Astrocyte (in vitro differentiated cells and primary cell): Measurements from ENCODE around the gene CASKIN1. TPM values are rescaled to one million over a fixed set of nuclear protein-coding genes. Genes with fewer than 3 reads are reported as not detected.

Source experiments
- DNase-seq: peaks from one replicate; pipeline ENCODE4 v3.0.0-alpha.2; 2010; ENCODE audit warnings: low read depth
- FAIRE-seq: peaks from 2 replicates; lab custom pipeline; 2011; peaks lifted over from hg19 to GRCh38; lab: Jason Lieb, UNC
- H2AFZ ChIP-seq: 2 replicates; pipeline ENCODE4 v1.6.0; 2012; ENCODE audit warnings: low read depth, low read length, inconsistent platforms
- H3K27ac ChIP-seq: 2 replicates; pipeline ENCODE4 v1.5.1; 2011; ENCODE audit warnings: low read depth, low read length, inconsistent platforms
- H3K27me3 ChIP-seq: 2 replicates; pipeline ENCODE4 v1.6.0; 2011; ENCODE audit warnings: low read length, inconsistent platforms; ENCODE audit not compliant: insufficient read depth
- H3K36me3 ChIP-seq: 2 replicates; pipeline ENCODE4 v1.5.1; 2011; ENCODE audit warnings: low read length, inconsistent platforms; ENCODE audit not compliant: insufficient read depth
- H3K4me1 ChIP-seq: 2 replicates; pipeline ENCODE4 v1.5.1; 2011; ENCODE audit warnings: low read length, inconsistent platforms; ENCODE audit not compliant: insufficient read depth
- H3K4me2 ChIP-seq: 2 replicates; pipeline ENCODE4 v1.6.0; 2012; ENCODE audit warnings: low read length, inconsistent platforms
- H3K4me3 ChIP-seq: 2 replicates; pipeline ENCODE4 v1.5.1; 2011; ENCODE audit warnings: low read depth, mild to moderate bottlenecking, low read length, inconsistent platforms; ENCODE audit not compliant: insufficient read depth
- H3K79me2 ChIP-seq: 2 replicates; pipeline ENCODE4 v1.6.0; 2012; ENCODE audit warnings: mild to moderate bottlenecking, low read length, inconsistent platforms; ENCODE audit not compliant: insufficient read depth
- H3K9ac ChIP-seq: 2 replicates; pipeline ENCODE4 v1.6.0; 2012; ENCODE audit warnings: mild to moderate bottlenecking, low read length, inconsistent platforms
- H3K9me3 ChIP-seq: 2 replicates; pipeline ENCODE4 v1.5.1; 2012; ENCODE audit warnings: low read depth, mild to moderate bottlenecking, low read length, inconsistent platforms; ENCODE audit not compliant: insufficient read depth
- H4K20me1 ChIP-seq: 2 replicates; pipeline ENCODE4 v1.6.0; 2012; ENCODE audit warnings: low read length, inconsistent platforms; ENCODE audit not compliant: insufficient read depth
- H3K27ac Mint-ChIP-seq: one replicate; pipeline ENCODE4 v1.8.0; 2021; ENCODE audit warnings: mild to moderate bottlenecking, mixed read lengths; ENCODE audit not compliant: unreplicated experiment
- H3K27me3 Mint-ChIP-seq: one replicate; pipeline ENCODE4 v1.8.0; 2021; ENCODE audit warnings: low read depth, mixed read lengths; ENCODE audit not compliant: unreplicated experiment
- H3K36me3 Mint-ChIP-seq: one replicate; pipeline ENCODE4 v1.8.0; 2021; ENCODE audit warnings: low read depth, mixed read lengths; ENCODE audit not compliant: unreplicated experiment
- H3K4me1 Mint-ChIP-seq: one replicate; pipeline ENCODE4 v1.8.0; 2021; ENCODE audit warnings: low read depth, mixed read lengths; ENCODE audit not compliant: unreplicated experiment
- H3K4me3 Mint-ChIP-seq: one replicate; pipeline ENCODE4 v1.8.0; 2021; ENCODE audit warnings: mild to moderate bottlenecking, moderate library complexity, mixed read lengths; ENCODE audit not compliant: unreplicated experiment
- H3K9me3 Mint-ChIP-seq: one replicate; pipeline ENCODE4 v1.8.0; 2021; ENCODE audit warnings: mild to moderate bottlenecking, mixed read lengths; ENCODE audit not compliant: unreplicated experiment
- EZH2 ChIP-seq: IDR thresholded peaks from 2 replicates; pipeline ENCODE4 v1.6.1; 2012; ENCODE audit warnings: mild to moderate bottlenecking, low read length, inconsistent platforms; ENCODE audit not compliant: insufficient read depth
- total RNA-seq: library from RNA; stranded (reverse); gene quantifications from 2 replicates; pipeline ENCODE4 v1.2.1, GENCODE V29; 2021
- TF ChIP-seq, protein P1 (sequence below): IDR thresholded peaks from 2 replicates; pipeline ENCODE4 v1.5.1; 2011; ENCODE audit warnings: low read depth, mild to moderate bottlenecking, inconsistent platforms, low read length, moderate library complexity; ENCODE audit not compliant: insufficient read depth

The CASKIN1 gene
- total RNA-seq, 1 donor from 2014 or later = 0.66 TPM

DNA sequence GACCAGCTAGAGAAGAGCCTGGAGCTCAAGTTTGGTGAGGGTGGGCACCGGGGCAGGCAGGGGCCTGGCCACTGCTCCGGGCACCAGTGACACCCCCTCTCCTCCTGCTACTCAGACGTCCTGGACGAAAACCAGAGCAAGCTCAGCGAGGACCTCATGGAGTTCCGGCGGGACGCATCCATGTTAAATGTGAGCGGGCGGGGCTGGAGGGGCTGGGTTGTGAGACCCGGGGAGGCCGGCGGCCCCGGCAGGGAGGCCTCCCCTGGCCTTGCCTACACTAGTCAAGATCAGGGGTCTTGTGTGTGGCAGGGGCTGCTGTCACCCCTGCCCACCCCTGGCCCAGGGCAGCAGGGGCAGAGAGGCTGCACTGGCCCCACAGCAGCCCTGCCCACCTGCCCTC, 23.0 kb downstream of the CASKIN1 start:
- Histone ChIP-seq H3K79me2 (no peaks in the 10 kb centered on the region), H3K9ac (no peak overlapping the region), H3K27me3 (no peaks in the 10 kb centered on the region), H3K4me3 (no peak overlapping the region), H3K36me3 (peaks cover under 1% of the 10 kb centered on the region), H3K9me3 (no peaks in the 10 kb centered on the region), H2AFZ (no peak overlapping the region), H3K4me2 (no peak overlapping the region), H4K20me1 (peaks cover 16% of the 10 kb centered on the region), H3K27ac (no peak overlapping the region), H3K4me1 (no peaks in the 10 kb centered on the region)
- H3K9me3 Mint-ChIP-seq = no peaks in the 10 kb centered on the region
- DNase-seq = no peak
- H3K4me3 Mint-ChIP-seq = no peak overlapping the region
- no peaks in the 10 kb centered on the region for H3K27me3 Mint-ChIP-seq
- no peak for FAIRE-seq
- peaks cover 4% of the 10 kb centered on the region for H3K36me3 Mint-ChIP-seq
- no peaks in the 10 kb centered on the region for H3K4me1 Mint-ChIP-seq
- no peak overlapping the region for H3K27ac Mint-ChIP-seq
- no peak for TF ChIP-seq EZH2
- TF ChIP-seq, protein P1, sequence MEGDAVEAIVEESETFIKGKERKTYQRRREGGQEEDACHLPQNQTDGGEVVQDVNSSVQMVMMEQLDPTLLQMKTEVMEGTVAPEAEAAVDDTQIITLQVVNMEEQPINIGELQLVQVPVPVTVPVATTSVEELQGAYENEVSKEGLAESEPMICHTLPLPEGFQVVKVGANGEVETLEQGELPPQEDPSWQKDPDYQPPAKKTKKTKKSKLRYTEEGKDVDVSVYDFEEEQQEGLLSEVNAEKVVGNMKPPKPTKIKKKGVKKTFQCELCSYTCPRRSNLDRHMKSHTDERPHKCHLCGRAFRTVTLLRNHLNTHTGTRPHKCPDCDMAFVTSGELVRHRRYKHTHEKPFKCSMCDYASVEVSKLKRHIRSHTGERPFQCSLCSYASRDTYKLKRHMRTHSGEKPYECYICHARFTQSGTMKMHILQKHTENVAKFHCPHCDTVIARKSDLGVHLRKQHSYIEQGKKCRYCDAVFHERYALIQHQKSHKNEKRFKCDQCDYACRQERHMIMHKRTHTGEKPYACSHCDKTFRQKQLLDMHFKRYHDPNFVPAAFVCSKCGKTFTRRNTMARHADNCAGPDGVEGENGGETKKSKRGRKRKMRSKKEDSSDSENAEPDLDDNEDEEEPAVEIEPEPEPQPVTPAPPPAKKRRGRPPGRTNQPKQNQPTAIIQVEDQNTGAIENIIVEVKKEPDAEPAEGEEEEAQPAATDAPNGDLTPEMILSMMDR = no peak

DNA sequence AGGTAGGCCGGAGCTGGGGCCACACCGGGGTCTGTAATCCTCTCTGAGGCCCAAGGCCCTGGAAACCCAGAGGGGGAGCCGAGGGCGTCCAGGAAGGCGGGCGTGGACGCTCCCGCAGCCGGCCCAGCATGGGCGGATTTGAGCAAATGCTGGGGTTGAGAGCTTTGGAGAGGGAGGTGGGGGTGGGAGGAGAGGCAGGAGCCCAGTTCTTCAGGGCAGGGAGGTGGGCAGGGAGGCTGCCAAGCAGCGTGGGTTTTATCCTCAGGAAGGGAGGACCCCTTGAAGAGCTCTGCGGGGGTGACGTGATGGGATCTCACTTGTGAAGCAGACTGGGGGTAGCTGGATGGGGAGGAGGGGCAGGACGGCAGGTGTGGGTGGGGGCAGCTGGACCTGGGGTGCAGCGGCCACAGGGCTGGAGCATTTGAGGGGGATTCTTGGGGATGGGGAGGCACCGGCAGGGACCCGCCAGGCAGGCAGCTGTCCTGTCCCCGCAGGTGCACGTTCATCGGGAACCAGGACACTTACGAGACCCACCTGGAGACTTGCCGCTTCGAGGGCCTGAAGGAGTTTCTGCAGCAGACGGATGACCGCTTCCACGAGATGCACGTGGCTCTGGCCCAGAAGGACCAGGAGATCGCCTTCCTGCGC, 23.6 kb downstream of the CASKIN1 start:
- Mint-ChIP-seq H3K4me3 (no peak overlapping the region), H3K27me3 (no peaks in the 10 kb centered on the region), H3K36me3 (peaks cover 5% of the 10 kb centered on the region), H3K4me1 (no peaks in the 10 kb centered on the region), H3K27ac (peak overlapping the region; percentile 47), H3K9me3 (no peaks in the 10 kb centered on the region)
- Histone ChIP-seq H3K4me2 (no peak overlapping the region), H3K79me2 (no peaks in the 10 kb centered on the region), H3K27ac (no peak overlapping the region), H3K9ac (no peak overlapping the region), H3K36me3 (peaks cover 2% of the 10 kb centered on the region), H4K20me1 (peaks cover 22% of the 10 kb centered on the region), H2AFZ (no peak overlapping the region), H3K27me3 (no peaks in the 10 kb centered on the region), H3K4me1 (no peaks in the 10 kb centered on the region), H3K9me3 (no peaks in the 10 kb centered on the region), H3K4me3 (no peak overlapping the region)
- DNase-seq (no peak), FAIRE-seq (no peak)
- no peak for TF ChIP-seq EZH2
- TF ChIP-seq, protein P1 = no peak

DNA sequence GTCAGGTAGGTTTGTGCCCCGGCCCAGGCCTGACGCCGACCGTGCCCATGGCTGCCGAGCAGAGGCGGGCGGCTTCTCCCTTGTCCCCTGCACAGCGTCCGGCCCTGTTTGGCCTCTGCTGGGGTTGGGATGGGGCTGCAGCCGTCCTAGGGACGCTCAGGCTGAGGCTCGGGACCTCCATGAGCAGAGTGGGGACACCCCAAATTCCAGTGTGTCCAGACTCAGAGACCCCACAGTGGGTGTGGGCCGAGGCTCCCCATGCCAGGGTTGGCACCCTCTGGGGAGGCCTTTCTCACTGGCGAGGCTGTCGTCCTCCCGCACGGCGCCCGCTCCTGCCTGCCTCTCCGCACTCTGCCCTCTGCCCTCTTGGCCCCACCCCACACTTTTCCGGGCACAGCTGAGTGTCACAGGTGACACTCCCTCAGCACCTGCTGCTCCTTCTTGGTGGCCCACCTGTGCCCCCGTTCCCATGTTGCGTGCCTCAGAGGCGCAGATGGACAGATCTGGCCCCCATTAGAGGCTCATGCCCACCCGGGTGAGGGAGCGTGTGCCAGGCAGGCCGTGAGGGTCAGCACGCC, 24.7 kb downstream of the CASKIN1 start:
- TF ChIP-seq, protein P1 = no peak
- TF ChIP-seq EZH2 = no peak
- peak overlapping the region; percentile 53 for H3K27ac Mint-ChIP-seq
- DNase-seq = no peak
- Histone ChIP-seq H3K9me3 (no peaks in the 10 kb centered on the region), H3K79me2 (peaks cover 1% of the 10 kb centered on the region), H3K4me2 (no peak overlapping the region), H3K36me3 (peaks cover 2% of the 10 kb centered on the region), H3K27me3 (no peaks in the 10 kb centered on the region), H3K9ac (no peak overlapping the region), H3K4me1 (no peaks in the 10 kb centered on the region), H4K20me1 (peaks cover 28% of the 10 kb centered on the region), H2AFZ (no peak overlapping the region), H3K4me3 (no peak overlapping the region), H3K27ac (no peak overlapping the region)
- H3K9me3 Mint-ChIP-seq = no peaks in the 10 kb centered on the region
- FAIRE-seq = no peak
- no peak overlapping the region for H3K4me3 Mint-ChIP-seq
- no peaks in the 10 kb centered on the region for H3K27me3 Mint-ChIP-seq
- no peaks in the 10 kb centered on the region for H3K4me1 Mint-ChIP-seq
- peaks cover 5% of the 10 kb centered on the region for H3K36me3 Mint-ChIP-seq
